ENCODE results near the gene SLC2A13.

GRCh38 chr12:40123496-40123895 is 17.6 kb upstream of the SLC2A13 start:
- TF ChIP-seq CTCF (IDR thresholded peaks at IDR 0.05) (no peak), POLR2A (IDR thresholded peaks at IDR 0.05) (no peak), EP300 (IDR thresholded peaks at IDR 0.05) (no peak)

Measured in tibial nerve (tissue), 4 donors.